Measurements from ENCODE around the gene CITED1. TPM values are rescaled to one million over a fixed set of nuclear protein-coding genes. Genes with fewer than 3 reads are reported as not detected.

CITED1 gene
- total RNA-seq, 1 donor: not detected

DNA sequence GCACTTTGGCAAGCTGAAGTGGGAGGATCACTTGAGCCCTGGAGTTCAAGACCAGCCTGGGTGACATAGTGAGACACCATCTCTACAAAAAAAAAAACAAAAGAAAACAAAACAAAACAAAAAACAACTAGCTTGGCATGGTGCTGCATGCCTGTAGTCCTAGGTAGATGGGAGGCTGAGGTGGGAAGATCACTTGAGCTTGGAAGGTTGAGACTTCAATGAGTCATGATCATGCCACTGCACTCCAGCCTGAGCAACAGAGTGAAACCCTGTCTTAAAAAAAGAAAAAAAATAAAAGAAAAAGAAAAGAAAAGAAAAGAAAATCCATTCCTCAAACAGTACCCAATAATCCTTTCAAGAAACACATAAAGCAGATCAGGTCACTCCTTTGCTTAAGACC, 52.0 kb downstream of the CITED1 start:
- no peaks in the 10 kb centered on the region for H4K20me1 ChIP-seq (ENCODE audit: insufficient read depth, low read length)
- H3K27me3 ChIP-seq (ENCODE audit: insufficient read depth, low read length): peaks cover 23% of the 10 kb centered on the region
- TF ChIP-seq, protein P1, sequence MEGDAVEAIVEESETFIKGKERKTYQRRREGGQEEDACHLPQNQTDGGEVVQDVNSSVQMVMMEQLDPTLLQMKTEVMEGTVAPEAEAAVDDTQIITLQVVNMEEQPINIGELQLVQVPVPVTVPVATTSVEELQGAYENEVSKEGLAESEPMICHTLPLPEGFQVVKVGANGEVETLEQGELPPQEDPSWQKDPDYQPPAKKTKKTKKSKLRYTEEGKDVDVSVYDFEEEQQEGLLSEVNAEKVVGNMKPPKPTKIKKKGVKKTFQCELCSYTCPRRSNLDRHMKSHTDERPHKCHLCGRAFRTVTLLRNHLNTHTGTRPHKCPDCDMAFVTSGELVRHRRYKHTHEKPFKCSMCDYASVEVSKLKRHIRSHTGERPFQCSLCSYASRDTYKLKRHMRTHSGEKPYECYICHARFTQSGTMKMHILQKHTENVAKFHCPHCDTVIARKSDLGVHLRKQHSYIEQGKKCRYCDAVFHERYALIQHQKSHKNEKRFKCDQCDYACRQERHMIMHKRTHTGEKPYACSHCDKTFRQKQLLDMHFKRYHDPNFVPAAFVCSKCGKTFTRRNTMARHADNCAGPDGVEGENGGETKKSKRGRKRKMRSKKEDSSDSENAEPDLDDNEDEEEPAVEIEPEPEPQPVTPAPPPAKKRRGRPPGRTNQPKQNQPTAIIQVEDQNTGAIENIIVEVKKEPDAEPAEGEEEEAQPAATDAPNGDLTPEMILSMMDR (IDR thresholded peaks at IDR 0.05; ENCODE audit: extremely low read depth, low read depth, low read length): no peak
- DNase-seq (ENCODE audit: insufficient read length, low spot score, missing footprints): no peak
- no peak overlapping the region for H3K4me2 ChIP-seq (ENCODE audit: insufficient read depth, low read length)
- H3K79me2 ChIP-seq (ENCODE audit: insufficient read depth, low read length): no peaks in the 10 kb centered on the region
- H3K36me3 ChIP-seq (ENCODE audit: insufficient read depth, low read length): no peaks in the 10 kb centered on the region
- H2AFZ ChIP-seq (ENCODE audit: low read length): no peak overlapping the region
- H3K27ac ChIP-seq (ENCODE audit: low read depth, low read length): no peak overlapping the region
- H3K4me3 ChIP-seq (ENCODE audit: insufficient read depth, low read length): no peak overlapping the region
- H3K9me3 ChIP-seq (ENCODE audit: low read depth, low read length): no peaks in the 10 kb centered on the region
- peaks cover 6% of the 10 kb centered on the region for H3K4me1 ChIP-seq (ENCODE audit: insufficient read depth, low read length)

Small RNA genes lying within 50 kb of the gene (small RNA-seq; reads per million reads assigned to genes)
- not detected for gene RF00019

Other genes with a start within 250 kb of the CITED1 start
- gene RTL5, start 174.0 kb downstream of the CITED1 start, total RNA-seq: 2.1 and 2.2 TPM in 2 replicates
- 10.6 and 13.8 TPM in 2 replicates for gene PIN4, start 124.2 kb downstream of the CITED1 start, total RNA-seq
- gene ERCC6L, start 66.9 kb downstream of the CITED1 start, total RNA-seq: 0.59 and 0.72 TPM in 2 replicates
- gene RPS4X, start 28.7 kb downstream of the CITED1 start, total RNA-seq: 487 and 926 TPM in 2 replicates

Data from osteoblast (primary cell).